Duodenal mucosa (tissue), 2 donors: ENCODE results near the gene LTO1.

Experiments
- H3K27ac ChIP-seq: one replicate; pipeline ENCODE4 v1.7.0; 2013; ENCODE audit warnings: low read depth, low read length
- H3K27me3 ChIP-seq, 2 donors: one replicate each; pipeline ENCODE4 v1.7.0; 2013; ENCODE audit warnings: low read length in 2 of 2, control low read depth in 1 of 2; ENCODE audit not compliant: insufficient read depth in 2 of 2, control insufficient read depth in 1 of 2
- H3K36me3 ChIP-seq, 2 donors: one replicate each; pipeline ENCODE4 v1.7.0; 2013; ENCODE audit warnings: low read length in 2 of 2, control low read depth in 1 of 2; ENCODE audit not compliant: insufficient read depth in 2 of 2, control insufficient read depth in 1 of 2
- H3K4me1 ChIP-seq, 2 donors: one replicate each; pipeline ENCODE4 v1.7.0; 2013; ENCODE audit warnings: low read length in 2 of 2, control low read depth in 1 of 2; ENCODE audit not compliant: insufficient read depth in 2 of 2, control insufficient read depth in 1 of 2
- H3K4me3 ChIP-seq, 2 donors: one replicate each; pipeline ENCODE4 v1.7.0; 2013; ENCODE audit warnings: low read length in 2 of 2, low read depth in 1 of 2
- H3K9ac ChIP-seq, 2 donors: one replicate each; pipeline ENCODE4 v1.7.0; 2013; ENCODE audit warnings: low read length in 2 of 2, low read depth in 1 of 2
- H3K9me3 ChIP-seq, 2 donors: one replicate each; pipeline ENCODE4 v1.7.0; 2013; ENCODE audit warnings: low read length in 2 of 2, control low read depth in 1 of 2; ENCODE audit not compliant: control insufficient read depth in 1 of 2

Gene LTO1

GRCh38 chr11:69657911-69658625, 17.1 kb downstream of the LTO1 start:
- Histone ChIP-seq H3K27ac (no peak overlapping the region), H3K36me3 (peaks cover 0 to 10% of the 10 kb centered on the region in 2 donors), H3K9ac (no peak overlapping the region)

GRCh38 chr11:69657456-69657910, 17.7 kb downstream of the LTO1 start:
- Histone ChIP-seq H3K36me3 (peaks cover 0 to 14% of the 10 kb centered on the region in 2 donors), H3K9me3 (no peaks in the 10 kb centered on the region), H3K4me3 (no peak overlapping the region), H3K4me1 (no peaks in the 10 kb centered on the region), H3K9ac (no peak overlapping the region), H3K27ac (no peak overlapping the region), H3K27me3 (no peaks in the 10 kb centered on the region)

More at GRCh38 chr11:69657911-69658625, 17.1 kb downstream of the LTO1 start:
- Histone ChIP-seq H3K4me1 (no peaks in the 10 kb centered on the region), H3K4me3 (no peak overlapping the region), H3K9me3 (no peaks in the 10 kb centered on the region), H3K27me3 (no peaks in the 10 kb centered on the region)

GRCh38 chr11:69656536-69657455, 18.4 kb downstream of the LTO1 start:
- no peak overlapping the region for H3K27ac ChIP-seq
- peaks cover 0 to 20% of the 10 kb centered on the region in 2 donors for H3K36me3 ChIP-seq
- no peak overlapping the region for H3K9ac ChIP-seq
- no peaks in the 10 kb centered on the region for H3K4me1 ChIP-seq
- H3K4me3 ChIP-seq, result no peak overlapping the region
- H3K27me3 ChIP-seq, result no peaks in the 10 kb centered on the region
- H3K9me3 ChIP-seq, result no peaks in the 10 kb centered on the region

- Histone ChIP-seq H3K4me1 (no peaks in the 10 kb centered on the region), H3K9me3 (no peaks in the 10 kb centered on the region), H3K27ac (no peak overlapping the region), H3K4me3 (no peak overlapping the region), H3K27me3 (no peaks in the 10 kb centered on the region), H3K9ac (no peak overlapping the region), H3K36me3 (peaks cover 0 to 31% of the 10 kb centered on the region in 2 donors)
Observed at GRCh38 chr11:69655479-69656428, 19.4 kb downstream of the LTO1 start.

GRCh38 chr11:69654660-69655478, 20.3 kb downstream of the LTO1 start:
- no peaks in the 10 kb centered on the region for H3K4me1 ChIP-seq
- H3K9me3 ChIP-seq, result no peaks in the 10 kb centered on the region
- no peak overlapping the region for H3K4me3 ChIP-seq
- H3K9ac ChIP-seq, result no peak overlapping the region
- H3K27me3 ChIP-seq, result no peaks in the 10 kb centered on the region
- no peak overlapping the region for H3K27ac ChIP-seq
- peaks cover 2 to 39% of the 10 kb centered on the region in 2 donors for H3K36me3 ChIP-seq

- no peaks in the 10 kb centered on the region for H3K9me3 ChIP-seq
- H3K4me3 ChIP-seq, result no peak overlapping the region
- H3K4me1 ChIP-seq, result no peaks in the 10 kb centered on the region
- H3K9ac ChIP-seq, result no peak overlapping the region
- peaks cover 4 to 47% of the 10 kb centered on the region in 2 donors for H3K36me3 ChIP-seq
- H3K27me3 ChIP-seq, result no peaks in the 10 kb centered on the region
- H3K27ac ChIP-seq, result no peak overlapping the region
Observed at GRCh38 chr11:69654001-69654659, 21.0 kb downstream of the LTO1 start.

- no peak overlapping the region for H3K27ac ChIP-seq
- no peak overlapping the region for H3K4me3 ChIP-seq
- H3K9me3 ChIP-seq, result no peaks in the 10 kb centered on the region
- no peak overlapping the region for H3K9ac ChIP-seq
- H3K27me3 ChIP-seq, result no peaks in the 10 kb centered on the region
- H3K4me1 ChIP-seq, result no peaks in the 10 kb centered on the region
- H3K36me3 ChIP-seq, result peaks cover 7 to 53% of the 10 kb centered on the region in 2 donors
Observed at GRCh38 chr11:69653406-69653960, 21.7 kb downstream of the LTO1 start.

- no peak overlapping the region for H3K27ac ChIP-seq
- H3K36me3 ChIP-seq, result peaks cover 12 to 56% of the 10 kb centered on the region in 2 donors
- no peak overlapping the region for H3K4me3 ChIP-seq
- H3K4me1 ChIP-seq, result no peaks in the 10 kb centered on the region
- H3K9me3 ChIP-seq, result no peaks in the 10 kb centered on the region
- H3K9ac ChIP-seq, result no peak overlapping the region
- H3K27me3 ChIP-seq, result no peaks in the 10 kb centered on the region
Observed at GRCh38 chr11:69652999-69653398, 22.2 kb downstream of the LTO1 start.
